Activated T-helper 9 cell treated with anti-CD3 and anti-CD28 coated beads, Interleukin-2, amount 50 U/mL, for 16 hours (primary cell): Measurements from ENCODE around the gene MAP4K5.
"Not testable (repeated sequence)": the region's sequence is repeated elsewhere in the genome, so short reads cannot be mapped to it uniquely, and the experiment has no call there.

ENCODE experiments used
- DNase-seq: peaks from one replicate; pipeline ENCODE4 v3.0.0-alpha.2; 2020; ENCODE audit warnings: low read depth

MAP4K5 gene

GRCh38 chr14:50531595-50532501, 521 bp downstream of the MAP4K5 start:
- peak; percentile 13 for DNase-seq

- DNase-seq, result no peak
Observed at GRCh38 chr14:50530794-50531365, 1.5 kb downstream of the MAP4K5 start.

- no peak for DNase-seq
Observed at GRCh38 chr14:50530358-50530757, 2.0 kb downstream of the MAP4K5 start.

GRCh38 chr14:50529288-50530179, 2.8 kb downstream of the MAP4K5 start:
- no peak for DNase-seq

- no peak for DNase-seq
Observed at GRCh38 chr14:50528000-50528399, 4.4 kb downstream of the MAP4K5 start.

- DNase-seq, result no peak
Observed at GRCh38 chr14:50524731-50525515, 7.4 kb downstream of the MAP4K5 start.

- no peak for DNase-seq
Observed at GRCh38 chr14:50524060-50524459, 8.3 kb downstream of the MAP4K5 start.

- no peak for DNase-seq
Observed at GRCh38 chr14:50523271-50524041, 8.9 kb downstream of the MAP4K5 start.

GRCh38 chr14:50521912-50522341, 10.4 kb downstream of the MAP4K5 start:
- no peak for DNase-seq

GRCh38 chr14:50520947-50521815, 11.2 kb downstream of the MAP4K5 start:
- peak; percentile 42 for DNase-seq

GRCh38 chr14:50516091-50516490, 16.3 kb downstream of the MAP4K5 start:
- no peak for DNase-seq

GRCh38 chr14:50512463-50512862, 19.9 kb downstream of the MAP4K5 start:
- DNase-seq, result no peak

GRCh38 chr14:50510157-50510556, 22.2 kb downstream of the MAP4K5 start:
- no peak for DNase-seq

- not testable (repeated sequence) for DNase-seq
Observed at GRCh38 chr14:50507078-50507477, 25.3 kb downstream of the MAP4K5 start.

GRCh38 chr14:50501642-50502041, 30.7 kb downstream of the MAP4K5 start:
- DNase-seq, result no peak

GRCh38 chr14:50497351-50497750, 35.0 kb downstream of the MAP4K5 start:
- DNase-seq, result no peak

- no peak for DNase-seq
Observed at GRCh38 chr14:50489851-50490250, 42.5 kb downstream of the MAP4K5 start.

GRCh38 chr14:50488521-50488920, 43.8 kb downstream of the MAP4K5 start:
- DNase-seq, result no peak

GRCh38 chr14:50479041-50479440, 53.3 kb downstream of the MAP4K5 start:
- no peak for DNase-seq

GRCh38 chr14:50477760-50478159, 54.6 kb downstream of the MAP4K5 start:
- DNase-seq, result no peak
